Activated CD4-positive, alpha-beta T cell treated with anti-CD3 and anti-CD28 coated beads, Interleukin-2, amount 50 U/mL, for 1 hour (primary cell): Measurements from ENCODE around the gene EIF4E3.

ENCODE experiments used
- DNase-seq: peaks from one replicate; pipeline ENCODE4 v3.0.0-alpha.2; 2020

The EIF4E3 gene

GRCh38 chr3:71685686-71686085 is 39.5 kb downstream of the EIF4E3 start:
- DNase-seq, result no peak

- no peak for DNase-seq
Observed at GRCh38 chr3:71684757-71685386, 40.3 kb downstream of the EIF4E3 start.

- no peak for DNase-seq
Observed at GRCh38 chr3:71684046-71684756, 41.0 kb downstream of the EIF4E3 start.

GRCh38 chr3:71681224-71681668 is 44.0 kb downstream of the EIF4E3 start:
- peak; percentile 24 for DNase-seq

GRCh38 chr3:71680603-71681002 is 44.6 kb downstream of the EIF4E3 start:
- DNase-seq, result no peak

- DNase-seq, result no peak
Observed at GRCh38 chr3:71676931-71677330, 48.3 kb downstream of the EIF4E3 start.

- no peak for DNase-seq
Observed at GRCh38 chr3:71673486-71673885, 51.7 kb downstream of the EIF4E3 start.

- no peak for DNase-seq
Observed at GRCh38 chr3:71672807-71673206, 52.4 kb downstream of the EIF4E3 start.

DNA sequence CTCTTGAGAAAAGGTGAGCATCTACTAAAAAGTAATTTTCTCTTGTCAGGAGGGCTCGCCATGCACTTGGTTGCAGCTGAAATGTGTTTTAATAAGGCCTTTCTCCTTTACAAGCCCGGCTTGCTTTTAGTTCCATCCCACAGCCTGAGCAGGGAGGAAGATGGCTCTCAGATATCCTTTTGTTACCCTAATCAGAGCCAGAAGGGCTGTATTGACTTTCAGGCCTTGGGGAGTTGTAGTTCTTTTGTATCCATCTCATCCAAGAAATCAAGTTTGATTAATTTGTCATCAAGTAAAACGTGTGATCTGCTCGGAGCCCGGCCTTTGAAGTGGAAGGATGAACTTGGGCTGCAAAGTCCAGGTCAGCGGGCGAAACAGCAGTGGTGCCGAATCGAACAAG is 52.9 kb downstream of the EIF4E3 start:
- DNase-seq, result no peak

- no peak for DNase-seq
Observed at GRCh38 chr3:71671216-71671845, 53.9 kb downstream of the EIF4E3 start.

GRCh38 chr3:71662568-71662967 is 62.6 kb downstream of the EIF4E3 start:
- DNase-seq, result no peak

GRCh38 chr3:71662056-71662455 is 63.1 kb downstream of the EIF4E3 start:
- DNase-seq, result no peak

DNA sequence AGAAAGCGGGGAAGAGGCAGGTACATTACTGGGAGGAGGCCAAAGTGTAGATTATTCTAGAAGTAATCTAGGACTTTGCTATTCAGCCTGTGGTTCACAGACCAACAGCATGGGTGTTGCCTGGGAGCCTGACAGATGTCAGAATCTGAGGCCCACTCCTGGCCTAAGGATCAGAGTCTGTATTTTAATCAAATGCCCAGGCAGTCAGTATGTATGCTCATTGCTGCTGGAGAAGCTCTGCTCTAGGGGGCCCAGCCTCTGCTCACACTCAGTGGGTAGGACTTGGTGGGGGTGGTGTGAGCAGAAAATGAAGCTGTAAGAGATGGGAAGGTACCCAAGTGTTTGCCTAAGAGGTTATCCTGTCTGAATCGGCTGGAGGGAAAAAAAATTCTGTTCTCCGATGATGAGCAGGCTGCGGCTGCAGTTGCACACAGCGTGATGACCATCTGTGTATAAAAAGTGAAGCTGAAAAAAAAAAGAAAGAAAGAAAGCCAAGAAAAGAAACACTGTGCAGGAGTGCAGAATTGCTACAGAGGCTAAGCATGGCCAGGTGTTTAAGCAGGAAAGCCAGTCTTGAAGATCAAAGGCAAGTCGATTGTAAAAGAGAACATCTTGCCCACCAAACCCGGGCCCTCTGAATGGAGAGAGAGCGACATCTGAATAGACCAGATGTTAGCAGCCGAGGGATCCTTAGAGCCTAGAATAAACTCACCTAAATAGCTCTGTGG is 65.2 kb downstream of the EIF4E3 start:
- DNase-seq, result no peak

DNA sequence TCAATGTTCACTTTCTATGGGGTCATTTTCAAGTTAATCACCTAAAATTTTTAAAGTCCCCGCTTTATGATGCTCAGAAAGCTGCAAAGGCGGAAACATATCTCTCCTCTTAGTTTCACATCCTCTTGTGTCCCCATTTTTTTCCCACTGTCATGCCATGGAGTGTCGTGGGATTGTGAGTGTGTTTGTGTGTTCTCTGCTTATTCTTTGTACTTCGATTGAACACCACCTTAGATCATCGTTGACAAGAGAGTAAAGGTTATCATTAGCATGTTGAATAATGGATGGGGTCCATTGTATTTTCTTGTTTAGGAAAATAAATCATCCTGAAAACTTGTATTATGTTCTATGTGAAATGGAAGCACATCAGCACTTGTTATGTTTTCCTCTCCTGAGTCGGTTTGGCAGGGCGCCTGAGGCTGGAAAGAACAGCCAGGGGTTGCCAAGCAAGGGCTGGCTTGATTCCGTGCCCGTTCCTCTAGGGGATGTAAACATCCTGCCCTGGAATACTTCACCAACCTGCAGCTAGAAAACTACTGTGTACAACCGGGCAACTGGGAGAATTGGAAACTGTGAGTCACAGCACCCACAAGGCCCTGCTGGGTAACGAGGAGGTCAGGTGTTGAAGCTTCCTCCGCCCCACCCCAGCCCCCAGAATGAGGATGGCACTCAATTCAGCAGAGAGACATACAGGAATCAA is 67.2 kb downstream of the EIF4E3 start:
- DNase-seq, result no peak

DNA sequence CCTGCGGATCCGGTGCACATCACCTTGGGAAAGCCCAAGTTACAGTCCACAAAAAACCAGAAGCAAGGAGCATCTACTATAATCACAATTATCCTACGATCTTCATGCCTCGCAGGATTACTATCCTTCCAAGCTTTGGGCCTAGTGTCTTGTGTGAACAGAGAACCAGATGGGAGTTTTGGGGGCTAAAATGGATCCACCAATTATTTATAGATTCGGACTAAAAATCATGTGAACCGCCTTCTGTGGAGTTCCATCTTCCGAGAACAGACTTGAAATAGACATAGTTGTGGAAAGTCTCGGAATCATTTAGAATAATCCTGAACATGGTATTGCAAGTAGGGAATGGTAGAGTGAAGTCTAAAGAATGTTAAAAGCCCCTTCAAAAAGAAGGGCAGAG is 70.1 kb downstream of the EIF4E3 start:
- DNase-seq, result no peak

DNA sequence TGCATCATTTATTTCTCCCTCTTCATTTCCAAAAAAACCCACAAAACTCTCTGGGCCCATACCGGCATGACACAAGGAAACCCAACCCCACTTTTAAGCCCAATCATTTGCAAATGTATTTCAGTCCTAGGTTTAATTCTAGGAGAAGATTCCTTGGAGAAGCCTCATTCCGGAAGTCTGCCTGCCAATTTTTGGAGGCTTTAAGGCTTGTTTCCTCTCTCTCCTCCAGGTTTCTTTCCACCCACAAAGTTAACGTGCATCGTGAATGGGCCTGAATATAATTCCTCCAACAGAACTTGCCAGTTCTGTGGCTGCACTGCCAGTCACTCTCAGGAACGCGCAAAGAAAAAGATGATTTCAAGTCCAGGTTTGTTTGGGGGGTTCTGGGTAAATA is 71.8 kb downstream of the EIF4E3 start:
- DNase-seq, result no peak

DNA sequence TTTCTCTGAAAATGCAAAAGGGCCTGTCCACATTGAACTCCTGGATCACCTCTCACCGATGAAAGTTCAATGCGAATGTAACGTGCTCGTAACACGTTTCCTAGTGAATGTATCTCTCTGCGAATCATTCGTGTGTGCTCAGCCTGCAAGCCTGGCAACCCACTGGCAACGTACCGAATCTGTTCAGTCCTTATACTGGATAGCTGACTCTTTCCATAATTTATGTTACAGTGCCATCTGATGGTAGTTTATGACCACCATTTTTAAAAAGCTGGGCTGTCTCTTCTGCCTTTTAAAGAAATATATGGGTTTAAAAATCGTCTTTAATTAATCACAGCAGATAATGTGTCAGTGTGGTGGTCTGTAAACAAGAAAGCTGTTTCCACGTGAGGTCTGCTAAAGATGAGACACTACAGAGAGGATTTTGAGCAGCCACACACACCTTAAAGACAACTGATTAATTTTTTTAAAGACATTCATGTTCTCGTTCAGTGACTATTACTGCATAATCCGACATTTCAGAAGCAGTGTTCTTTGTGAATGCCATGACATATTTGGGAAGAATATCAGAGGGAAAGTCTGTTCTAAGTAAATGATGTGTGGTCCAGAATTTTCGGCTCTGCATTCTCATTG is 72.3 kb downstream of the EIF4E3 start:
- no peak for DNase-seq

DNA sequence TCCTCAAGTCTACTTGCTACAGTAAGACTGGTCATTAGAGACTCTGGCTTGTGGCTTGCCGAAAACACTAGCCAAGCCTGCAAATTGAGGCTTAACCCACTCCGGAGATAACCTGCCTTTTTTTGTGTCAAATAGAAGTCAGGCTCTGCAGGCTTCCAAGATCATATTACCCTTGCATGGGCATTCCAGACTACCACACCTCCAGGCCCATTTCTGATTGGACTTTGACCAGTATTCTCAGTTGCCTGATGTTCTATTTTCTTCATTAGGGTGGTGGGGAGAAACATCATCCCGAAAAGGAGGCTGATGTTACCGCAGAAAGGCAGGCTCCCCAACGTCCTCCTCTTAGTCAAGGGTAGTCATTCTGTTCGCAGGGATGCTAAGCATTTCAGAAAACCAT is 73.6 kb downstream of the EIF4E3 start:
- DNase-seq, result no peak

GRCh38 chr3:71650372-71650771 is 74.8 kb downstream of the EIF4E3 start:
- no peak for DNase-seq

DNA sequence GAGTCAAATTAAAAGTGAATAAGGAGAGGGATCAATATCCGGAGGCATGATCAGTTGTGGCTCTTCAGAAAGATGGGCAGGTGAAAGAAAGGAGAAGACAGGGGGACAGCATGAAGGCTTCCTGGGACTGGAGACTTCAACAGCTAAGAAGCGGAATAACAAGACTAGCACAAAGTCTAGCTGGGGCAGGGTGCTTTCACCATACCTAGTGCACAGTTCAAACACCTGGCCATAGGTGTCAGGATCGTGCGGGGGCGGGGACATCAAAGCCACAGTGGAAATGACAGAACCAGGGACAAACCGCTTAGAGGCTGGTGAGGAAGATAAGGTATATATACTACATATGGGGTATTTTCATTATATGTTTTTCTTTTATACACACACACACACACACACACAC is 75.4 kb downstream of the EIF4E3 start:
- no peak for DNase-seq

DNA sequence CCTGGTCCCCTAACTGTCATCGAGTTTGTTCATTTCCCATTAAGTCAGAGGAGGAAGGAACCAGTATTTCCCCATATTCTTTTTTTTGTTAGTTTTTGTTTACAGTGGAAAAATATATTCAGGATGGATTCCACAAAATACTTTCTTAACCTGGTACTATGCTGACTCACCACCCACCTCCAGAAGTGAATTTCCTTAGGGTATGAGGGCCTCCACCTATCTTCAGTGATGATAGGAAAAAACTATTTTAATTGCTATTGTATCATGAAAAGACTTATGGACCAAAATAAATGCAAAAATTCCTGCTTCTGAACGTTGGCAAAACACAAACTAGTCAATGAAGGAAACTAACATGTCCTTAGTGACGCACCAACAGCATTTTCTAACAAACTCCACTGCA is 77.5 kb downstream of the EIF4E3 start:
- DNase-seq, result no peak

- DNase-seq, result no peak
Observed at GRCh38 chr3:71646971-71647370, 78.2 kb downstream of the EIF4E3 start.

DNA sequence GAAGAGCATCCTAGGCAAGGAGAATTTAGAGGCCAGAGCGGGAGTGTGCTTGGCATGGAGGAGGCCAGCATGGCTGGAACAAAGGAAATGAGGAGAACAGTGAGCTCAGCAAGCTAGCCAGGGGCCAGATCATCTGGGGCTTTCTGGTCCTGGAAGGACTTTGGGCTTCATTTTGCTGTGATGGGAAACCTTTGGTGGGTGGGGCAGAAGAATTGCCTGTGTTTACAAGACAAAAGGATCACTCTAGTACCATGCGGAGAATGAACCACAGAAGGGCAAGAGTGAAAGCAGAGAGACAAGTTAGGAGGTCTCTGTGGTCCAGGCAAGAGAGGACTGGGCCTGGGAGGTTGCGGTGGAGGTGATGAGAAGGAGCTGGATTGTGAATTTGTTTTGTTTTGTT is 80.1 kb downstream of the EIF4E3 start:
- no peak for DNase-seq
